Body of pancreas (tissue), 4 donors: Measurements from ENCODE around the gene ITGB2. TPM values are rescaled to one million over a fixed set of nuclear protein-coding genes. Genes with fewer than 3 reads are reported as not detected.

ENCODE experiments used
- ATAC-seq: fragments of 150-250 bp; one replicate; pipeline ENCODE4 v1.9.1; 2016
- DNase-seq, 4 donors: peaks; one replicate each; pipeline ENCODE4 v3.0.0-alpha.2; 2019
- H3K27ac ChIP-seq, 4 donors: fragments of 200-600 bp; sonication (generic); 1 replicate in 3 of 4; 2 replicates in 1 of 4; pipeline versions ENCODE4 v1.5.1 to v1.6.1; 2016 to 2019; ENCODE audit warnings: mild to moderate bottlenecking in 1 of 4, mixed read lengths in 1 of 4, moderate library complexity in 1 of 4
- H3K27me3 ChIP-seq, 2 donors: fragments of 200-600 bp; sonication (generic); one replicate each; pipeline ENCODE4 v1.6.0; 2016; ENCODE audit warnings: mild to moderate bottlenecking in 1 of 2
- H3K36me3 ChIP-seq, 2 donors: fragments of 200-600 bp; sonication (generic); replicated peaks in 1 of 2; 2 replicates each; pipeline ENCODE4 v1.5.1; 2016; ENCODE audit warnings: low read depth in 2 of 2; ENCODE audit not compliant: insufficient read depth in 1 of 2
- H3K4me1 ChIP-seq: fragments of 200-600 bp; sonication (generic); one replicate; pipeline ENCODE4 v1.6.0; 2016
- H3K4me3 ChIP-seq, 2 donors: fragments of 200-600 bp; sonication (generic); 1 replicate in 1 of 2; 2 replicates in 1 of 2; pipeline ENCODE4 v1.5.1; 2016 to 2019
- H3K9me3 ChIP-seq, 3 donors: fragments of 200-600 bp; sonication (generic); 1 replicate in 2 of 3; 2 replicates in 1 of 3; pipeline ENCODE4 v1.5.1; 2016
- POLR2A ChIP-seq, 3 donors: fragments of 450-650 bp; IDR thresholded peaks; one replicate each; pipeline ENCODE4 v1.6.1; 2016; ENCODE audit warnings: antibody characterized with exemption in 3 of 3, mild to moderate bottlenecking in 2 of 3
- WGBS, 2 donors: methylation state at CpG; one replicate each; pipeline ENCODE4 v1.1.5; 2017; 5-methylcytosine and 5-hydroxymethylcytosine counted together
- intact Hi-C: fragments of 100-400 bp; cut with DNase I; formaldehyde crosslinking; loops from one replicate; pipeline ENCODE4 v1.15.1; 2023
- total RNA-seq, 2 donors: library from RNA; depleted of rRNA; stranded (reverse); fragments of >200 nt; gene quantifications; one replicate each; pipeline ENCODE4 v1.1.0, GENCODE V29; 2016
- TF ChIP-seq, protein P1 (sequence below), 7 experiments: fragments of 450-650 bp in 4 of 7; fragments of 200-600 bp in 3 of 7; sonication (generic) in 3 of 7; IDR thresholded peaks; one replicate each; pipeline ENCODE4 v1.5.1; 2016 to 2019; ENCODE audit warnings: antibody characterized with exemption in 7 of 7

Gene ITGB2
- total RNA-seq, 2 donors from 2014 or later, result 17.8 to 23.3 TPM

DNA sequence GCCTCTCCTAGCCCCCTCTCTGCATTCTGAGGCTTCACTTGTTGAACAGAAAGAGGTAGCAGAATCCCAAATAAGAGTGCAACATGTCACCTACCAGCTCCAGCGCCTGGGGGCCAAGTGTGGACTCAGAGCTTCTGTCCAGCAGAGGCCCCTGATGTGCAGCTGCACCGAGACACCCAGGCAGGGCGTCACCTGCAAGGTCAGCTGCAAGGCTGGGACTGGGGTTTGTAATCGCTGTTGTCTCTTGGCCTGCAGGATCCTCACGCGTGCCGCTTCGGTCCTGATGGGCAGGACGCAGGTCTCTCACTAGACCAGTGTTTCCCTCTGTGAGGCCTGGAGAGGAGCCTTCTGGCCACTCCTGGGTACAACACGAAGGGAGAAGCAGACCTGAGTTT lies 14.8 kb upstream of the ITGB2 start:
- intact Hi-C loops, result no loop called here
- H3K27ac ChIP-seq, result no peak overlapping the region
- TF ChIP-seq, protein P1, sequence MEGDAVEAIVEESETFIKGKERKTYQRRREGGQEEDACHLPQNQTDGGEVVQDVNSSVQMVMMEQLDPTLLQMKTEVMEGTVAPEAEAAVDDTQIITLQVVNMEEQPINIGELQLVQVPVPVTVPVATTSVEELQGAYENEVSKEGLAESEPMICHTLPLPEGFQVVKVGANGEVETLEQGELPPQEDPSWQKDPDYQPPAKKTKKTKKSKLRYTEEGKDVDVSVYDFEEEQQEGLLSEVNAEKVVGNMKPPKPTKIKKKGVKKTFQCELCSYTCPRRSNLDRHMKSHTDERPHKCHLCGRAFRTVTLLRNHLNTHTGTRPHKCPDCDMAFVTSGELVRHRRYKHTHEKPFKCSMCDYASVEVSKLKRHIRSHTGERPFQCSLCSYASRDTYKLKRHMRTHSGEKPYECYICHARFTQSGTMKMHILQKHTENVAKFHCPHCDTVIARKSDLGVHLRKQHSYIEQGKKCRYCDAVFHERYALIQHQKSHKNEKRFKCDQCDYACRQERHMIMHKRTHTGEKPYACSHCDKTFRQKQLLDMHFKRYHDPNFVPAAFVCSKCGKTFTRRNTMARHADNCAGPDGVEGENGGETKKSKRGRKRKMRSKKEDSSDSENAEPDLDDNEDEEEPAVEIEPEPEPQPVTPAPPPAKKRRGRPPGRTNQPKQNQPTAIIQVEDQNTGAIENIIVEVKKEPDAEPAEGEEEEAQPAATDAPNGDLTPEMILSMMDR (IDR thresholded peaks at IDR 0.05), result no peak
- TF ChIP-seq POLR2A (IDR thresholded peaks at IDR 0.05), result no peak
- H3K4me1 ChIP-seq, result peaks cover 28% of the 10 kb centered on the region
- peaks cover 0 to 23% of the 10 kb centered on the region in 2 donors for H3K27me3 ChIP-seq
- no peak for ATAC-seq
- H3K9me3 ChIP-seq, result no peaks in the 10 kb centered on the region
- WGBS, 2 donors, result 74 to 84% methylated on average over 7 to 10 of the region's 10 CpGs
- no peak overlapping the region for H3K4me3 ChIP-seq
- DNase-seq, result no peak
- no peaks in the 10 kb centered on the region for H3K36me3 ChIP-seq

DNA sequence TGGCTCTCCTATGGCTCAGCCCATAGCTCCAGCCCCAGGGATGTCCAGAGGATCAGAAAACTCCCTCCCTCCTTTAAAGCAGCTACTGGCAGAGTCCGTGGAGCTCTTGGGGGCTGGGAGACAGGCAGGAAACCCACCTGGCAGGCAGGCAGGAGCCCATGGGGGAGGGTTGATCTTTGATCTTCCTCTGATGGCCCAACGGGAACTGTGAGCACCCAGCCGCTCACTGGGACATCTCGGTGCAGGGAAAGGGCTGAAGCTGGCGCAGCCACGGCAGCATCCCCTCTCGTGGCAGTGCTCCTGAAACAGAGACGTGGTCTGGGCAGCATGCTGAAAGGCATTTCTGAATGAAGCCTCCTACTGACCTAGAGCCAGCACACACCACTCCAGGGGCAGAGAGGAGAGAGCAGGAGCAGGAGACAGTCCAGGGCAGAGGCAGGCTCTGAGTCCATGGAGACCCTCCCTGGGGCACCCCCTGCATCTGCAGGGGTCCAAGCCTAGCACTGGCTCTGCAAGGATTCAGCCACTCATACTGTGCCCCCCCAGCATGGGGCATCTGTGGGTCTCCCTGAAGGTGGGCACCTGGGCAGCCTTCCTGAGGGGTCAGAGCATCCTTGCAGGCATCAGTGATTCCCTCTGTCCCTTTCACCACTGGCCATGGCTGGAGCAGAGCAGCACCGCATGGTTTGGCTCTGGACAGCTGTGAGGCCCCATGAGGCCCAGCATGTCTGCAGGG lies 14.3 kb upstream of the ITGB2 start:
- WGBS, 2 donors, result 76 to 90% methylated on average over 7 to 9 of the region's 9 CpGs
- Histone ChIP-seq H3K27me3 (peaks cover 0 to 23% of the 10 kb centered on the region in 2 donors), H3K4me1 (peaks cover 28% of the 10 kb centered on the region), H3K9me3 (no peaks in the 10 kb centered on the region), H3K27ac (no peak overlapping the region), H3K36me3 (no peaks in the 10 kb centered on the region), H3K4me3 (no peak overlapping the region)
- no peak for ATAC-seq
- DNase-seq, result no peak
- TF ChIP-seq POLR2A (IDR thresholded peaks at IDR 0.05), result no peak
- TF ChIP-seq, protein P1 (IDR thresholded peaks at IDR 0.05), result no peak
- intact Hi-C loops, result no loop called here

DNA sequence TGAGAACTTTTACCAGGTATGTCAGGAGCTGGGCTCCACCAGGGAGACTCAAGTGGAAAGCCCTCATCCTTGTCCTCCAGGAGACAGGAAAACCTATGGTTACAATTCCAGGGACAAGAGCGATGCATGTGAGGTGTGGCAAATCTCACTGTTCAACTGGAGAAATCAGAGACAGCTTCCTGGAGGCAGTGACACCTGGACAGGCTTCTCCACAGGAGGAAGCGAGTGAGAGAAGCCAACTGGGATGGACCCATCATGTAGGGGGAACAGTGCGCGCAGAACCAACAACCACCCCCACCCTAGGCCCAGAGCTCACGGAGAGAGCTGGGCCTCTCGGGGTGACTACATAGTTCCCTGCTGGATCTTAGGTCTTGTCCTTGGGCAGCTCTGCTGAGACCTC lies 13.6 kb upstream of the ITGB2 start:
- 85 to 92% methylated on average over 6 of the region's 6 CpGs for WGBS, 2 donors

DNA sequence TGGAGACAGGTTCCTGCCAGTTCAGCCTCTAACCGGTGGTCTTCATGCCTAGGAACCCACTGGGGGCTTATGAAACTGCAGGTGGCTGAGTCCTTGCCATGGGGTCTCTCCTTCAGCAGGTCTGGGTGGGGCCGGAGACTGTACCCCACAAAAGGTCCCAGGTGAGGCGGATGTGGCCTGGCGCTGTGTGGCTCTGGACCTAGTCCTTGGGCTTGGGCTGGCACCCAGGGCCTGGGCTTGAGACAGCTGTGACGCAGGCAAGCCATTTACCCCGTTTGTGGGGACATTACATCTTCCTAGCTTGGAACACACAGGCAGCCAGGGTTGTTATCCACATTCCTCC lies 13.2 kb upstream of the ITGB2 start:
- ATAC-seq, result no peak
- Histone ChIP-seq H3K4me1 (peaks cover 21% of the 10 kb centered on the region), H3K27me3 (peaks cover 0 to 23% of the 10 kb centered on the region in 2 donors), H3K36me3 (no peaks in the 10 kb centered on the region), H3K4me3 (no peak overlapping the region), H3K27ac (no peak overlapping the region), H3K9me3 (no peaks in the 10 kb centered on the region)
- TF ChIP-seq, protein P1 (IDR thresholded peaks at IDR 0.05), result no peak
- TF ChIP-seq POLR2A (IDR thresholded peaks at IDR 0.05), result no peak
- 73 to 89% methylated on average over 5 of the region's 6 CpGs for WGBS, 2 donors
- DNase-seq, result no peak
- intact Hi-C loops, result no loop called here

More for the DNA sequence above, 13.6 kb upstream of the ITGB2 start:
- DNase-seq (no peak), ATAC-seq (no peak)
- TF ChIP-seq, protein P1 (IDR thresholded peaks at IDR 0.05), result no peak
- no peak for TF ChIP-seq POLR2A (IDR thresholded peaks at IDR 0.05)
- no peak overlapping the region for H3K4me3 ChIP-seq
- peaks cover 0 to 23% of the 10 kb centered on the region in 2 donors for H3K27me3 ChIP-seq
- no peaks in the 10 kb centered on the region for H3K36me3 ChIP-seq
- intact Hi-C loops, result no loop called here
- H3K27ac ChIP-seq, result no peak overlapping the region
- H3K9me3 ChIP-seq, result no peaks in the 10 kb centered on the region
- peaks cover 25% of the 10 kb centered on the region for H3K4me1 ChIP-seq
